Fibroblast of upper back skin (primary cell): Measurements from ENCODE around the gene LRRC4B.
"Not testable (repeated sequence)": the region's sequence is repeated elsewhere in the genome, so short reads cannot be mapped to it uniquely, and the experiment has no call there.

ENCODE experiments used
- DNase-seq: peaks from one replicate; pipeline ENCODE4 v3.0.0-alpha.2; 2013

LRRC4B gene

GRCh38 chr19:50551034-50551714, 17.1 kb downstream of the LRRC4B start:
- DNase-seq, result no peak

DNA sequence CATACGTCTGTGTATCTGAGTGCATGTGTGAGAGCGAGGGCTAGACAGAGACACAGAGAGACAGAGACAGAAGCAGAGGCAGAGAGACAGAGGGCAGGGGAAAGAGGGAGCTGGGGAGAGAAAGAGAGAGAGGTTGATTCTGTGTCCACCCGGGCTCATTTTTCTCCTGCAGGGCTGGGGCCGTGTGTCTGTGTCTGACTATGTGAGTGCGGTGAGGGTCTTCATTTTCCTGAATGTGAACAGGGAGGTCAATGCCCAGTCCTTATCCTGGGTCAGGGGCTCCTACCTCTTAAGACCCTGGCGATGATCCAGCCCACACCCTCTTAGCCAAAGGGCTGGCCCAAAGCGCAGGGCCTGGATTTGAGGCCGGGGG, 17.7 kb downstream of the LRRC4B start:
- DNase-seq, result no peak

DNA sequence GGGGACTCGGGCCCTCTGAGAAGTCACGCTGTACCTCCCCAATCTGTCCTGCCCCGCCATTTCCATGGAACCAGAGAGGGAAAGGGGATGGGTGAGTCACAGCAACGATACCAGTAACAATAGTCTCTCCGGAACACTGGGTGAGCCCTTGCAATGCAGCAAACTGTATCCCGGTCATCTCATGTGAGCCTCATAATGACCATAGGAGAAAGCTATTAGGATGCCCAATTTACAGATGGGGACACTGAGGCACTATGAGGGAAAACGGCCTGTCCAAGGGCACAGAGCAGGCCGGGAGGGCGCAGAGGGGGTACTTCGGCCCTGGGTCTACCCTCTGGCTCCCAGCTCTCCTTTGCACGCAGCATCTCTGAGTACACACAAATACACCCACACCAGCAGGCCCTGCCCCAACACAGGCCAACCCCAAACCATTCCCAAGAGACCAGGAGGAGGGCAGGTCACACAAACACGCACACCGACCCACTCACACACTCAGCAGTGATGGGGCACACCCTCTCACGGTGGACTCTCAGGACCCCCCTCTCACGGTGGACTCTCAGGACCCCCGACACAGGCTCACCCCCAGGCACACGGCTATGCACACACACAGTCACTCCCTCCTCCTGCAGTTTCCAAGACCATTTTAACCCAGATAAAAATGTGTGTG, 18.2 kb downstream of the LRRC4B start:
- DNase-seq, result no peak

DNA sequence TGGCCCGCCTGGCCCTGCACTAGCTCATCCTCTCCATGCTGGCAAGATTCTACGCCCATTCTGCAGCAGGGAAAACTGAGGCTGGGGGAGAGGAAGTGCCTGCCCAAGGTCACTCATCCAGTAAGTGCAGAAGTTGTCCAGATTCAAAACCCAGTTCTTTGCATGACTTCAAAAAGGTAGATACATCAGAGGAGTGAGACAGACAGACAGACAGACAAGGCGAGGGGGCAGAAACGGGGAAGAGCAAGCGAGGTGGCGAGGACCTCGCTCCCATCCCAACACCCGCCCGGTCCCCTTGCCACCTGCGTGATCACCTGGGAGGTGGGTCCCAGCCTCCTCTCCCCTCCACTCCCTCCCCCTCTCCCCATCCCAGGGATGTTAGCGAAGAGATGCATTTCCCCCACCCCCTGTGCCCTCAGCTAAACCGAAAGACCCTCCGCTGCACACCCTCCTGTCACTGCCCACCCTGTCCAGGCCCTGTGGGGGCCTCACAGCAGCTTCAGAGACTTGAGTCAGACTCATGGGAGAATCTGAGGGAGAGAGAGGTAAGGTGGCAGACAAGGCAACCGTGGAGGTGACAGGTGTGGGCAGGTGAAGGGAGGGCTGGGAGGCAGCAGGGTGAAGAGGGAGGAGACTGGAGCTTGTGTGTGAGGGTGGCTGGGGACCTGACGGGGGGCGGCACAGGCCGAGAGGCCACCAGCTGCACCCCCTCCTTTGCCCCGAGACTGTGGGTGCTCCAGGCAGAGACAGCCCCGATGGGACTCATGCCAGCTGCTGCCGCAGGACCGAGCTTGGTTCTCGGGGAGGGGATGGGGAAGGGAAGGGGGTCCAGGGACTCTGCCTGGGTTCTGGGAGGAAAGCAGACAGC, 18.9 kb downstream of the LRRC4B start:
- DNase-seq, result no peak

DNA sequence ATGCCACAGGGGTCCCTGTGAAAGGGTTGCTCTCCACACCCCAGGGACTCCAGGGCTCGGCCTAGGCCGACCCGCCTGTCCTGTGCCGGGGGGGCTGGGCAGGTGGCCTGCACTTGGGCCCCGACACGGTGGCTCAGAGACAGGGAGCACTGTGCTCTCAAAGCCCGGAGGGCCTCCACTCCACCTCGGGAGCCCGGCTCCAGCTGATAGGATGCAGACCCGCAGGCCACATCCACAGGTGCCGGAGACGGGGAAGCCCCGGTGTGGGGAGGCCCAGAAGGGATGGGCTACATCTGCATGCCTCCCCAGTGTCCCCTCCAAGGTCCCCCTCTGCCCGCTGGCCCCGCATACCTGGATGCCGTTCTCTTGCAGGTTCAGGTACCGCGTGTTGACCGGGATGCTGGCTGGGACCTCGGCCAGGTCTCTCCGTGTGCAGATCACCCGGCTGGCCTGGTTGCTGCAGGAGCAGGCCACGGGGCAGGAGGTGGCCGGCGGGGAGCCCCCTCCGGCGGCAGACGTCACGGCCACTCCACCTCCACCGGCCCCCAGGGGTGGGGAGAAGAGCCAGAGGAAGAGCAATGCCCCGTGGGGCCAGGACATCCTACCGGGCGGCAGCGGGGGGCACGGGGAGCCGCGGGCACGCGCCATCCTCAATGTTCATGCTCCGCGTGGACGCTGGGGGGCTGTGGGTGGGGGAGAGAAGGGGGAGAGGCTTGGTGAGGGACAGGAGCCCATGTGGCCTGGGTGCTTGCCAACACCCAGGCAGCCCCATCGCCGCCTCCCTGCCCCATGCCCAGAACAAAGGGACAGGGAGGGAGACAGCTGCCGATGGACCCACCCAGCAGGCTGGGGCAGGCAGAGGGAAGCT, 19.8 kb downstream of the LRRC4B start:
- no peak for DNase-seq

DNA sequence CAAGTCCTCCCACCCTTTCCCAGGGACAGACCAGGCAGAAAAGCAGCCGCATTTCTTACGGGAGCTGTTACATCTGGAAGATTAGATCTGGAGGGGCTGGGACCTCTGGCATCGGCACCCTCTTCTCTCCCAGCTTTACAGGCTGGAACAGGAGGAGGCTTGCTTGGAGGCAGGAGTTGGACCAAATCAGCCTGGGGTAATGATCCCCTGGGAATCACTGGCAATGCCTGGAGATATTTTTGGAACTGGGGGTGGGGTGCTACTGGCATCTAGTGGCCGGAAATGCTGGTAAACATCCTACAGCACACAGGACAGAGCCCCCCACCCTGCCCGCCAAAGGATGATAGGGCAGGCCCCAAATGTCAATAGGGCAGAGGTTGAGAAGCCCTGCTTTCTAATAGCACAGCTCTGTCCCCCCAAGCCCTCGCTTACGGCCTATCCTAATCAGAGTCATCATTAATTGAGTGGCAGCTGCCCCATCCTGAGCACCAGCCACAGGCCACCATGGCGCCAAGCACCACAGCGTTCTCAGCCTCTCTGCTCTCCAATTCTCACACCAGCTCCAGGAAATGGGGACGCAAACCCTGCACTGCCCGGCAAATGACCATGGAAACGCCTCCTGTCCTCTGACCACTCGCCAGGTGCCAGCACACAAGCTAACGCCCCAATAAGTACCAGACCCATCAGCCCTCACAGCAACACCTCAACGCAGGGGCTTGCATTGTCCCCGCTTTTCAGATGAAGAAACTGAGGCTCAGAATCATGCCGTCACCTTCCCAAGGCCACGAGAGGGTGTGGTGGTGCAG, 20.6 kb downstream of the LRRC4B start:
- no peak for DNase-seq

DNA sequence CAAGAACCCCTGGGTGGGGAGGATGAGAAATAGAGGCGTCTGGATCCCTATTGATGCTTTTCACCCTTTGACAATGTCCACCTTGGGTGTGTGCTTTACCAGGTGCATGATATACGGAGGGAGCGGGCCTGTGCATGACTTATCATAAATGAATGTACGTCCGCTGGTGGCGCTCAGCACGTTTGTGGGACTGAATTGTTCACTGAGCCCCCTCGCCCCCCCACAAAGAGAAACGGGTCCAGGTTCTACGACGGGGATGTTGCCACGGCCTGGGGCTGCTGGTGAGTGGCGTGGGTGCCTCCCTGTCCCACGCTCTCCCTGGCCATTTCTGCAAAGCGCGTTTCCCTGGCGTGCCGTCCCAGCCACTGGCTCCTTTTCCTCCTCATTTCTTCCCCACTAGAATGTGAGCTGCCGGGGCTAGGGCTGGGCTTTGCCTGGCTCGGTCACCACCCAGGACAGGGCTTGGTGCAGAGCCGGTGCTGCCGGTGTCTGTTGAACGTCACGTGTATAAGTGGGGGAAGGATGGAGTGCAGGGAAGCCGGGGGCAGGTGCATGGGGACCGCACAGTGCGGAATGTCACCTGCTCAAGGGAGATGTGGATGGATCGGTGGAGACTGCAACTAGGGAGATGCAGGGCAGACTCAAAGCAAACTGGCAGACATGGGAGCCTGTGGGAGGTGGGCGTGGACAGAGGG, 21.6 kb downstream of the LRRC4B start:
- DNase-seq, result no peak

DNA sequence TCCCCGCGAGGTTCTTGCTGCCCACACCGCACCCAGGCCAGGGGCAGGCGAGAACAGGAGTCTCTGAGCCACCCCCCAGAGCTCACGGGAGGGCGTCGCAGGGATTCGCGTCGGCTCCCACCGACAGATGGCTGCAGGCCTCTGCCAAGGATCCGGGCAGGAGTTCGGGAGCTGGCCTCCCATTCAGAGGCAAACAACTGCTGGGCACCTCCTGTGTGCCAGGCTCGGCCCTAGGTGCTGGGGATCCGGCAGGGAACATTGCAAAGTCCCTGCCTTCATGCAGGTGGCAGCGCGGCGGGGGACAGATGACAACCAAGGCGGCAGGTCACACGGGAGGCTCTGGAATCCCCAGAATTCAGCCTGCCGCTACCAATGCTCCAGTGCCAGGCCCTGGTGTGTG, 25.3 kb downstream of the LRRC4B start:
- no peak for DNase-seq

GRCh38 chr19:50537769-50538230, 30.4 kb downstream of the LRRC4B start:
- peak; percentile 67 for DNase-seq

DNA sequence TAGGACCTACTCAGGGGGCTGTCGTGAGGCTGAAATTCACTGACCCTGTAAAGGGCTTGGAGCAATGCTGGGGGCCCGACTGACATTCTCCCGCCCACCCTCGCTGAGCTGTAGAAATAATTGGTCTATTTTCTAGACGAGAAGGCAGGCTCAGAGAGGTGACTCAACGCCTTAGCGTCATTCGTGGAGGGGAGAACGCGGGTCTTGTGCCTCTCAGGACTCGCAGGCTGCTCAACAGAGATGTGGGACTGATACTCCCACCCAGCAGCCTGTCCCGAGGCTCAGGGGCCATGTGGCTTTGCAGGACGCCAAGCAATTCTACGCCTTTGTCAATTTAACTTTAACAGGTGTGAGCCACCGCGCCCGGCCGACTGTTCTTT, 30.9 kb downstream of the LRRC4B start:
- DNase-seq, result no peak

DNA sequence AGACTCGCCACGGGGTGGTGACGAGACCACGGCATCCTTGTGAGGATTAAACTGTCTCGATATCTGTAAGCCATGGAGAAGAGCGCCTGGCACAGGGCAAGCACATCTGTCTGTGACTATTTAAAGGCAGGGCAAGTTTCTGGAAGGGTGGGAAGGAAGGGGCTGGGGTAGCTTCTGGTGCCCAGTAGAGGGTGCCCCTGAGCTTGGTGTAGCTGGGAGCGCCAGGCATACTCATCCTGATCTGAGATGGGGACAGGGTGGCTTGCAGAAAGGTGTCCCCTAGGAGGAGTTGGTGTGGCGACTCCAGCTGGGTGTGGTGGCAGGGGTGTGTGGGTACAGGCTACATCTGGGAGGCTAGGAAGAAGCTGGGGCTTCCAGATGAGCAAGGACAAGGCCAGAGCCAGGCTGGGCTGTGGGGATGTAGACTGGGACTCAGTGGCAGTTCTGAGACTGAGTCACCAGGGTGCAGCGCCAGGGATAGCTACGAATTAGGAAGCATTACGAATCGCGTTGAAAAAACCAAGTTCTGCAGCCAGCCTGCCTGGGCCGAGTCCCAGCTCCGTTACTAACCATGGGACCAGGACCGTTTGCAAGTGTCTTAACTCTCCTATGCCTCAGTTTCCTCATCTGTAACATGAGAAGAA, 31.5 kb downstream of the LRRC4B start:
- no peak for DNase-seq

DNA sequence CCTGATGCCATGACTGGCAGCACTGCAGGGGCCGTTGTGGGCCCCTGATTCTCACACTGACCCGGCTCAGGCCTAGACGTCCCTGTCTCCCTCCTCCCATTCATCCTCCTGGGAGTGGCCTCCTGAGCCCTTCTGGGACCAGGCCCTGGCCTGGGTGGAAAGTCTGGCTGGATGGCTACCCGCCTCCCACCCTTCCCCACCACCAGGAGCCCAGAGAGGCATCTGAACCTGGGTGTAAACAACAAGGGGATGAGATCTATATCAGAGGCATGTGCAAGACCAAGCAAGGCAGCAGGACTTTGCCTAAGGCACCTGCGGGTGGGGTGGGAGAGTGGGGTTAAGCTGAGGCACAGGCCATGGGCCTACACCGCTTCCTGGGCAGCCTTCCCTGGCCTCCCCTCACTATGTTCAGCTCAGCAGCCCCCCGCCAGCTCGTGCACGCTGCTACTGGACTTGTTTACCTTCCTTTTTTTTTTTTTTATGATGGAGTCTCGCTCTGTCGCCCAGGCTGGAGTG, 32.5 kb downstream of the LRRC4B start:
- DNase-seq, result no peak

DNA sequence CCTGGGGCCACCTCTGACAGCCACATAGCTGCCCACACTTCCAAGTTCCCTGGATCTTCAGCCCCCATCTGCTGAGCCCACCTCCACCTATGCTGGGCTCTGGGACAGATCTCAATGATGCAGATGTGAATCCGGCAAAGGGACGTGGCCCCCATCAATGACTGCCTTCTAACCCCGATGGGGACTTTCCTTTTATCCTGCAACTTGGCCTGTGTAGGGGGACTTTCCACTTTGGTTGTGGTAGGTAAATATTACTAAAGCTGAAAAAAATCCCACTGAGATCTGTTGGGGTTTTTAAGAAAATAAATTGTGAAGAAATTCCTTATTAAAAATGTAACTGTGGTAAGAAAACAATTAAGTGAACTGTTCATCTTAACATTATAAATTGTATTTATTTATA, 33.8 kb downstream of the LRRC4B start:
- DNase-seq, result no peak

GRCh38 chr19:50532952-50533351, 35.3 kb downstream of the LRRC4B start:
- no peak for DNase-seq

- no peak for DNase-seq
These were observed 37.0 kb downstream of the LRRC4B start for GRCh38 chr19:50531171-50531612.

GRCh38 chr19:50528052-50528451, 40.2 kb downstream of the LRRC4B start:
- not testable (repeated sequence) for DNase-seq

DNA sequence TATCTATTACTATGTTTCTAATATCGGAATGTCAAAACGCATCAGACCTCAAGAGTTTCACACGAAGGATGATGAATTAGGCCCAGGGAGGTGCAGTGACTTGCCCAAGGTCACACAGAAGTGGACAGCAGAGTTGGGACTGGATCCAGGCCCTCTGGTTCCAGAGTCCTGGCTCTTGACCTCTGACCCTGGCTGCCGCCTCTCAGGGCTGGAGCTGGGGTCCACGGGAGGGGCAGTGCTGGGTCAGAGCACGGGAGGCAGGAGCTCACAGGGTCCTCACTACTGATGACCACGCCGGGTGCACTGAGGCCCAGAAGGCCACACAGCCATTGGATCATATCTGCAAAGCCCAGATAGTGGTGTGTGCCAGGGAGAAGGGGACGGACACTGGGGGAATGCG, 45.4 kb downstream of the LRRC4B start:
- DNase-seq, result no peak

GRCh38 chr19:50520822-50521465, 47.3 kb downstream of the LRRC4B start:
- DNase-seq, result no peak

DNA sequence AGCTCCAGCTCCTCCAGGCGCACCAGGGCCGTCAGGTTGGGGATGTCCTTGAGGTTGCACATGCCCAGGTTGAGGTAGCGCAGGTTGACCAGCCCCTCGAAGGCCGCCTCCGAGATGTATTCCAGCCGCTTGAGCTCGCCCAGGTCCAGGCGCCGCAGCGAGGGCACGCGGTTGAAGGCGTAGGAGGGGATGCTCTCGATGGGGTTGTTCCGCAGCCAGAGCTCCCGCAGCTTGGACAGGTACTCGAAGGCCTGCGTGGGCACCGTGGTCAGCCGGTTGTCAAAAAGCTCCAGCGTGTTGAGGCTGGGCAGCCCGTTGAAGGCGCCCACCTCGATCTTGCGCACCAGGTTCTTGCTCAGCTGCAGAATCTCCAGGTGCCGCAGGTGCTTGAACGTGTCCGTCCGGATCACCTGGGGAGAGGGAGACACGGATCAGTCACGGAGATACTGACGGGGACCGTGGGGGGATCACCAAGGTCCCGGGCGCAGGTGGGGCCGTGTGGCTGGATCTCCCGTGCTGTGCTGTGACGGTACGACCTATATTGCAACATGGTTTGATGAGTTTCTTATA, 49.1 kb downstream of the LRRC4B start:
- no peak for DNase-seq
